ENCODE data around the gene KDM5C.
"Not testable (repeated sequence)": the region's sequence is repeated elsewhere in the genome, so short reads cannot be mapped to it uniquely, and the experiment has no call there.

The KDM5C gene

GRCh38 chrX:53188763-53189162 is 36.2 kb downstream of the KDM5C start:
- DNase-seq, result no peak

DNA sequence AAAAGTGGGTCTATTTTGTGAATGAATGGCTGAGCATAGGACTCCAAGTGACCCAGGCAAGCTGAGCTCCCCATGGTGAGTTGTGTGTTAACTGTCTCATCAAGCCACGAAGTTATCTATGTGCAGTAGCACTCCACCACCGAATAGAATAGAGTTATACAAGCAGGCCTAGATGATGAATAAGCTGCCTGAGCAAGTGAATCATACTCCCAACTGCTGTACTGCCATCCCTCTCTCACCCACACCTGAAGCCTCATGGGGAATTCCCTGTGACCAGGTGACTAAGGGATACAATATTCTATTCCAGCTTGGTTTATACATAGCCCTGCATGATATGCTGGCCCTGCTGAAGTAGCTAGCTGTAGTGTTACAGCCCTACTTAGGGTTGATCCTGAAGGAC is 38.7 kb downstream of the KDM5C start:
- no peak for DNase-seq

GRCh38 chrX:53184836-53185235 is 40.2 kb downstream of the KDM5C start:
- no peak for DNase-seq

DNA sequence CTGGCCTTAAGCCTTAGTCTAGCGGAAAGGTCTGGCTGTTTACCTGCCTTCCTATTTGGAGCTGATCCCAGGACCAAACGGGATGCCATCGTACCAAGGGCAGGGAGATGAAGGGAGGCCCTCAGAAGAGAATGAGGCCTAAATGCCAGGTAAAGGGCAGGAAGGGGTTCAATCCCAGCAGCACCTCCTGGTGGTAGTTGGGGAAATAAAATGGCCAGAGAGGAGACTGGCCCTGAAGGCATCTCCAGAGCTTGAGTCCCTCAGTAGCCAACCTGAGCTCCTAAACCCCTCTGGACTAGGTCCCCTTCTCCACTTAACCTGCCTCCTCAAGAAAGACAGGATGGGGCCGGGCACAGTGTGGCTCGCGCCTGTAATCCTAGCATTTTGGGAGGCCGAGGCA is 53.7 kb downstream of the KDM5C start:
- peak; percentile 0 for DNase-seq

DNA sequence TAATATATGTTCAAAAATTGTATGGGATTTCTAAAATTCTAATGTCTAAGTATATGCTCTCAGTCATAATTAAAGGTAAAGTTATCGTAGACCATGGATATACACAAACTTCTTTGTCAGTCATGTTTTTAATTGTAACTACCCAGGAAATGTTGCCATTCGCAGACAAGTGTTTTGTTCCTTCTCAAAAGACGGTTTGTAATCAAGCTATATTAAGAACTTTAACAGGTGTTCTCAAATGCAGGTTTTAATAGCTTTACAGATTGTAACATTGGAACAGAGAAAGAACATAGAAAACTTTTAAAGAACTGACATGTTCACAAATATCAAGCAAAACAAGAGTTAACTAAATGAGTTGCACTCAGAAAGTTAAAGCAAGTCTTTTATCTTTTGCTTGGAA is 58.9 kb downstream of the KDM5C start:
- DNase-seq, result no peak

GRCh38 chrX:53164566-53164965 is 60.4 kb downstream of the KDM5C start:
- not testable (repeated sequence) for DNase-seq

- no peak for DNase-seq
These were observed 61.6 kb downstream of the KDM5C start for GRCh38 chrX:53163436-53163835.

- DNase-seq, result no peak
These were observed 64.6 kb downstream of the KDM5C start for GRCh38 chrX:53160297-53160983.

GRCh38 chrX:53159184-53159583 is 65.8 kb downstream of the KDM5C start:
- DNase-seq, result no peak

GRCh38 chrX:53156207-53156596 is 68.8 kb downstream of the KDM5C start:
- no peak for DNase-seq

DNA sequence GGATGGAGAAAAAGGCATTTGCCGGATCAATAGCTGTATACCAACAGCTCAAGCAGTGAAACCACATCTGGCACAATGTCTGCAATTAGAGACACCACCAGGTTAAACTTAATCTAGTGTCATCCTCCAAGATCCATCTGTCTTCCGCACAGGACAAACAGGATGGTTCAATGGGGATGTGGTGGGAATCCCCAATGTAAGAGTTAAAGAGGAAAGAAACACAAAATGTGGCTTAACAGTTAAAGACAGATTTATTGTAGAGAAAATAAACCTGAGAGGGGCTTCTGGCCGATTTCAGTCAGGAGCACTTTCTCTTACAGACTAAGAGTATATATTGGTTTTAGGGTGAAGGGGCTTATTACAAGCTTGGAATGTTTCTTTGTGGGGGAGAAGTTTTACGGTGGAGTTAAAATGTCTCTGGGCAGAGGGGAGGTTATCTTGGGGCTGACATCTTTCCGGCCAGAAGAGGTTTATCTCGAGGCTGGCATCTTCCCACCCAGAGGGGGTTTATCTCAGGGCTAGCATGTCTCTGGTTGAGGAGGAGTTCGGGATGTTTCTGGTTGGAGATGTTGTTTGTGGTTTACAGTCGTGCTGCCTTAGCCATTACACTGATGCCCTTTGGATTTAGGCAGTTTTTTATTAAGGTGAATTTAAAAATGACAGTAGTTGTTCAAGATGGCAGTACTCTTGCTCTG is 69.3 kb downstream of the KDM5C start:
- no peak for DNase-seq

- DNase-seq, result no peak
These were observed 71.4 kb downstream of the KDM5C start for GRCh38 chrX:53153581-53153980.
